ENCODE data around the gene NTNG1.

The NTNG1 gene

GRCh38 chr1:107525961-107526360, 385.1 kb downstream of the NTNG1 start:
- DNase-seq: no peak

- DNase-seq: no peak
Measured at GRCh38 chr1:107526524-107527198, 385.8 kb downstream of the NTNG1 start.

GRCh38 chr1:107529511-107530149, 388.8 kb downstream of the NTNG1 start:
- DNase-seq: no peak

- no peak for DNase-seq
Measured at GRCh38 chr1:107530543-107530942, 389.7 kb downstream of the NTNG1 start.

- DNase-seq: no peak
Measured at GRCh38 chr1:107531065-107531908, 390.4 kb downstream of the NTNG1 start.

- DNase-seq: no peak
Measured at GRCh38 chr1:107532318-107532717, 391.5 kb downstream of the NTNG1 start.

Measured in activated CD4-positive, alpha-beta T cell treated with anti-CD3 and anti-CD28 coated beads, Interleukin-2, amount 50 U/mL, for 1 hour (primary cell).